GM21737 (cell line): ENCODE measurements around the gene SLC17A7.

Experiments
- ATAC-seq: cut with Tn5 transposase; IDR thresholded peaks from one replicate; pipeline ENCODE4 v1.9.1; 2021; ENCODE audit warnings: mild to moderate bottlenecking, moderate library complexity; ENCODE audit not compliant: unreplicated experiment

The SLC17A7 gene

DNA sequence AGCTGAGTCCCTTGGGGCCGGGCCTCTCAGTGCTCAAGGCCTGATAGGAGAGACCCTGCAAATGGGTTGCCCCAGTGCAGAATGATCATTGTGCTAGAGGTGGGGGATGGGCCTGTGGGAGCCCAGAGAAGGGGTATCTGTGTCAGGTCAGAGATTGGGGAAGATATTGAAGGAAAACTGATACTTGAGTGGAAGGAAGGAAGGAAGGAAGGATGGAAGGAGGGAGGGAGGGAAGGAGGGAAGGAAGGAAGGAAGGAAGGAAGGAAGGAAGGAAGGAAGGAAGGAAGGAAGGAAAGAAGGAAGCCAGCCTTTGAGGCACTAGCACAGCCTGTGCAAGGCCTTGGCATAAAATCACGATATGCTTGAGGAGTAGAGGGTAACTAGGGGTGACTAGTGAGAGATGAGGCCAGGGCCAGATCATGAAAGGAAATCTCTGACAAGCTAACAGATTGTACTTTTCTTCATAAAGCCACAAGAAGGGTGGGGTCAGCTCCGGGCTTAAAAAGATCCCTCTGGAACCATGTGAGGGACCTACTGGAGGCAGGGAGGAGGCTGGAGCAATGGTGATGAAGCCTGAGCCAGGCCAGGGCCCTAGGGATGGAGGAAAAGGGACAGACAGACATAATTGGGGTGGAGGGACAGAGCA, 29.5 kb downstream of the SLC17A7 start:
- no peak for ATAC-seq

DNA sequence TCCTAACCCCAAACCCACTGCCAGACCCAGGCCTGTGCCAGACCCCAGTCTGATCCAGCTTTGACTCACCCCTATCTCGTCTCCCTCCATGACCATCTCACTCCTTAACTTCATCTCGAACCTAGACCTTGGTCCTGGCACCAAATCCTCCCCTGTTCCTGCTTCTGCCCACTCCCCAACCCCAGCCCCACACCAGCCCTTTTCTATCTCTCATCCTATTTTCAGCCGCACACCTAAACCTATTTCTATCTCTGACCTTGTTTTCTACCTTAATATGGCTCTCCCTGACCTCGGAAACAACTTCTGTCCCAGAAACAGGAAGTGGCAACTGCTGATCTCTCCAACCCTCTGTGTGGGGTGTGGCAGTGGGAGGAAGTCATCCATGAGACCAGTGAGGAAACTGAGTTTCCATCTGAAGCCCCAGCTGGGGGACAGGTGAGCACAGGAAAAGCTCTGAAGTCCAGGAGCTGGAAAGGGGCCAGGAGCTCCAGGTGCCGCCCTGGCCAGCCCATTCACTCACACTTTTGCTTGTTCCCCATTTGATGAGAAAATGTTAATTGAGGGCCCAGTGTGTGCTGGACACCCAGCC, 31.8 kb downstream of the SLC17A7 start:
- ATAC-seq = no peak

GRCh38 chr19:49408816-49409440, 32.4 kb downstream of the SLC17A7 start:
- no peak for ATAC-seq

GRCh38 chr19:49407482-49408015, 33.8 kb downstream of the SLC17A7 start:
- ATAC-seq = no peak

DNA sequence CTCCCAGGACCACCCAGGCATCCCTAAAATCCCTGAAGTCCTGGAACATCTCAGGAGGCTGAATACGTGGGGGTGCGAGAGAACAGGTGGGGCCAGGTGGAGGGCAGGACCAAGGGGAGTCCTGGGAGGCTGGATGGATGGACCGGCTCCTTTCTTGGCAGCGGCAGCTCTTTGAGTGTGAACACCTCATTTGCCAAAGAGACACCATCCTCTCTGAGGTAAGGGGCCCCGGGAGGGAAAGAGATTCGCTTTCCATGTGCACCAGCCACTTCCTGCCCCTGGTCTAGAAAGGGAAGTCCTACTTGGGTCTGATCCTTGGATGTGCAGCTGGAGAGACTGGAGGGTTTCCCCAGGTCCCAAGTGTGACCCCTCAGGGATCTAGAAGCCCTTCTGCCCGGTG, 34.2 kb downstream of the SLC17A7 start:
- ATAC-seq = no peak

GRCh38 chr19:49403404-49404187, 37.7 kb downstream of the SLC17A7 start:
- ATAC-seq = no peak

GRCh38 chr19:49400029-49400428, 41.3 kb downstream of the SLC17A7 start:
- no peak for ATAC-seq

- no peak for ATAC-seq
Observed at GRCh38 chr19:49398931-49399330, 42.4 kb downstream of the SLC17A7 start.

- no peak for ATAC-seq
Observed at GRCh38 chr19:49398001-49398615, 43.2 kb downstream of the SLC17A7 start.

DNA sequence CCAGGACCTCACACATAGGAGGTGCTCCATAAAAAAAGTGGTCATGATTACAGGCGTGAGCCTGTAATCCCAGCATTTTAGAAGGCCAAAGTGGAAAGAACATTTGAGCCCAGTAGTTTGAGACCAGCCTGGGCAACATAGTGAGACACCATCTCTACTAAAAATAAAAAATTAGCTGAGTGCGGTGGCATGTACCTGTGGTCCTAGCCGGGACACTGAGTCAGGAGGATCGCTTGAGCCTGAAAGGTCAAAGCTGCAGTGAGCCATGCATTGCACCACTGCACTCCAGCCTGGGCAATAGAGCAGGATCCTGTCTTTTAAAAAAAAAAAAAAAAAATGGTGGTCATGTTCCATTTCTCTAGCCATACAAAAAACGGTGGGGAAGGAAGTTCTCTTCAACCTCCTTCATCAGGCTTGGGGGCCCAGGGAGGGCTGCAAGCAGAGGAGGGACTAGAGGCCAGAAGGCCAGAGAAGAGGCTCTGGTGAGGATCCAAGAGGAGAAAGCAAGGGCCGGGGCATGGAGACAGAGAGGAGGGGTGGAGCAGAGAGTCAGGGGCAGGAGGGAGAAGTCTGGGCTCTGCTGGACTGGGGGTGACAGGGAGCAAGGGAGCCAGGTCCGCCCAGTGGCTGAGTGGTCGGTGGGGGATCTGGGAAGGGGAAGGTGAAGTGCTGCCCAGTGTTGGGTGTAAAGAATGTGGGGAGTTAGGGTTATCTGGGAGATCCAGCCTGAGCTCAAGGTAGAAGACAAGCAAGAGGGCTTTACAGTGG, 44.4 kb downstream of the SLC17A7 start:
- ATAC-seq = no peak

- ATAC-seq = no peak
Observed at GRCh38 chr19:49395581-49396407, 45.5 kb downstream of the SLC17A7 start.

- ATAC-seq = no peak
Observed at GRCh38 chr19:49393881-49394280, 47.4 kb downstream of the SLC17A7 start.

DNA sequence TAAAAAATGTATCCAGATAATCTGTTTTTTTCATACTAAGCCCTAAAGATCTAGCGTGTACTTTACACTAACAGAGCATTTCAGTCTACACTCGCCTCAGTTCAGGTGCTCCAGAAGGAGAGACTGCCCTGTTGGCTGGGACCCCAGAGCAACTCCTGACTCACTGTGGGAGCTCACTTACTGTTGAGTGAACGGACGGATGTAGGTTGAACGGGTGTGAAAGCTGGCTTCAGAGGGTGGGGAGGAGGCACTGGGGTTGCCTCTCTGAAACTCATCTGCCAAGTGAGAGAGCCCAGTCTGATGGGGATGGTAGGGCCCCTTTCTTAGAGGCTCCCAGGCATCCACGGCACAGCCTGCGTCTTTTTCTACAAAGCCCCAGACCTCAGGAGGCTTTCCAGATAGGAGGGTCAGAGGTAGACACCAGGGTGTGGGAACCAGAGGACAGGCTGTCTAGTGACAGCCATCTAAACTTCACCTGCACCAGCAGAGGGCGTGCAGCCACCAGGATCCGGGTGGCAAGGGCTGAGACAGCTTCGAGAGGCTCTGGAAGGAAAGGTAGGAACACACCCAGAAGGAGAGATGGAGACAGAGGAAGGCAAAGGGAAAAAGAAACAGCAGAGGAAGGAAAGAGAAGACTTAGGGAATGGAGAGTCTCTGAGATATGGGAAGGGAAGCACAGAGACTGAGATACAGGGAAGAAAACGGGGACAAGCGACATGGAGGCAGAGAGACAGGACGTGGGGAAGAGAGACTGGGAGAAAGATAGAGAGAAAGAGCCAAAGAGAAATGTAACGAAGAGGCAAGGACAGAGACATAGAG, 49.5 kb downstream of the SLC17A7 start:
- ATAC-seq = no peak

GRCh38 chr19:49390929-49391359, 50.4 kb downstream of the SLC17A7 start:
- ATAC-seq = no peak

- ATAC-seq = no peak
Observed at GRCh38 chr19:49390131-49390928, 51.0 kb downstream of the SLC17A7 start.

DNA sequence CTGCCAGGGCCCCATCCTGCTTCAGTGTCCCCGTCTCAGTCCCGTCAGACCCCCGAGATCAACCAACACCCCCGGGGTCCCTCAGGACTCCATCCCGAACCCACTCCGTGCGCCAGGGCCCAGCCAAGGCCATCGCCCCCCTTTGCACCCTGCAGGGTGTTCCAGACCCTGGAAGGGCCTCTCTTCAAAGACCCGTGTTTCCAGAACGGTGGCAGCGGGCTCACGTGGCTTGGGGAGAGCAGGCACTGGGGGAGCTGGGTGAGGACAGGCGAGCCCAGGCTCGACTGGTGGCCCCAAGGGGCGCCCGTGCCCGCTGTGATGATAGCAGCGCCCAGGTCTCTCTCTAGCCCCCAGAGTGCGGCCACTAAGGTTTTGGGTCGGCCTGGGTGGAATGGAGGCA, 51.9 kb downstream of the SLC17A7 start:
- no peak for ATAC-seq

- no peak for ATAC-seq
Observed at GRCh38 chr19:49387936-49388372, 53.4 kb downstream of the SLC17A7 start, which contains the start of gene KASH5. Gene KASH5, plus strand, starts transcription at chr19:49388249. Its CDS starts 2,635 bp downstream, at chr19:49390884.
